Measurements from ENCODE around the gene MRGPRG. TPM values are rescaled to one million over a fixed set of nuclear protein-coding genes. Genes with fewer than 3 reads are reported as not detected.

Gene MRGPRG
- total RNA-seq, 1 experiment from 2014 or later, result not detected

- Histone ChIP-seq H2AFZ (no peak overlapping the region), H3K79me2 (ENCODE audit: low read depth) (no peaks in the 10 kb centered on the region), H3K4me3 (no peak overlapping the region), H4K20me1 (ENCODE audit: insufficient read depth) (no peaks in the 10 kb centered on the region), H3K36me3 (ENCODE audit: low read depth) (no peaks in the 10 kb centered on the region), H3F3A (ENCODE audit: insufficient read depth, low read depth) (no peaks in the 10 kb centered on the region), H3K27ac (no peak overlapping the region), H3K4me2 (no peak overlapping the region), H3K9me3 (ENCODE audit: insufficient read depth, low read depth) (no peaks in the 10 kb centered on the region), H3K9me2 (ENCODE audit: insufficient read depth) (no peaks in the 10 kb centered on the region), H3K4me1 (replicated peaks; ENCODE audit: insufficient read depth) (no peaks in the 10 kb centered on the region), H3K27me3 (ENCODE audit: insufficient read depth, low read depth) (peaks cover 20% of the 10 kb centered on the region)
- BruUV-seq (replicated peaks), result no TSS peak
- intact Hi-C loops (cut with micrococcal nuclease; ENCODE audit: unreplicated experiment), result no loop called here
- CTCF ChIA-PET, result no interaction called here
- POLR2A ChIA-PET (ENCODE audit: unreplicated experiment), result no interaction called here
- no peak for DNase-seq
- TF ChIP-seq CTCF (conservative IDR thresholded peaks at IDR 0.05) (no peak), EZH2 (IDR thresholded peaks at IDR 0.05; ENCODE audit: low read depth) (no peak)
Observed at GRCh38 chr11:3194016-3194816, 24.4 kb downstream of the MRGPRG start.

GRCh38 chr11:3193373-3194015 is 25.1 kb downstream of the MRGPRG start:
- Histone ChIP-seq H2AFZ (no peak overlapping the region), H4K20me1 (ENCODE audit: insufficient read depth) (no peaks in the 10 kb centered on the region), H3K4me2 (no peak overlapping the region), H3F3A (ENCODE audit: insufficient read depth, low read depth) (no peaks in the 10 kb centered on the region), H3K9me2 (ENCODE audit: insufficient read depth) (no peaks in the 10 kb centered on the region), H3K36me3 (ENCODE audit: low read depth) (no peaks in the 10 kb centered on the region), H3K4me3 (no peak overlapping the region), H3K4me1 (replicated peaks; ENCODE audit: insufficient read depth) (no peaks in the 10 kb centered on the region), H3K27ac (no peak overlapping the region), H3K27me3 (ENCODE audit: insufficient read depth, low read depth) (peaks cover 20% of the 10 kb centered on the region), H3K79me2 (ENCODE audit: low read depth) (no peaks in the 10 kb centered on the region), H3K9me3 (ENCODE audit: insufficient read depth, low read depth) (no peaks in the 10 kb centered on the region)
- ChIA-PET CTCF (no interaction called here), POLR2A (ENCODE audit: unreplicated experiment) (no interaction called here)
- no peak for DNase-seq
- intact Hi-C loops (cut with micrococcal nuclease; ENCODE audit: unreplicated experiment), result no loop called here
- BruUV-seq (replicated peaks), result no TSS peak
- TF ChIP-seq EZH2 (IDR thresholded peaks at IDR 0.05; ENCODE audit: low read depth) (no peak), CTCF (conservative IDR thresholded peaks at IDR 0.05) (no peak)

- Histone ChIP-seq H3K27me3 (ENCODE audit: insufficient read depth, low read depth) (peaks cover 20% of the 10 kb centered on the region), H2AFZ (no peak overlapping the region), H3K27ac (no peak overlapping the region), H3K4me2 (no peak overlapping the region), H3K36me3 (ENCODE audit: low read depth) (no peaks in the 10 kb centered on the region), H3K4me1 (replicated peaks; ENCODE audit: insufficient read depth) (no peaks in the 10 kb centered on the region), H3K9me2 (ENCODE audit: insufficient read depth) (no peaks in the 10 kb centered on the region), H3K79me2 (ENCODE audit: low read depth) (no peaks in the 10 kb centered on the region), H3F3A (ENCODE audit: insufficient read depth, low read depth) (no peaks in the 10 kb centered on the region), H4K20me1 (ENCODE audit: insufficient read depth) (no peaks in the 10 kb centered on the region), H3K9me3 (ENCODE audit: insufficient read depth, low read depth) (no peaks in the 10 kb centered on the region), H3K4me3 (no peak overlapping the region)
- TF ChIP-seq EZH2 (IDR thresholded peaks at IDR 0.05; ENCODE audit: low read depth) (no peak), CTCF (conservative IDR thresholded peaks at IDR 0.05) (no peak)
- no TSS peak for BruUV-seq (replicated peaks)
- POLR2A ChIA-PET (ENCODE audit: unreplicated experiment), result no interaction called here
- intact Hi-C loops (cut with micrococcal nuclease; ENCODE audit: unreplicated experiment), result no loop called here
- CTCF ChIA-PET, result no interaction called here
- DNase-seq, result no peak
Observed at GRCh38 chr11:3192511-3193372, 25.9 kb downstream of the MRGPRG start.

Measured in PC-9 (cell line).